ENCODE data around the gene MISP3. TPM values are rescaled to one million over a fixed set of nuclear protein-coding genes. Genes with fewer than 3 reads are reported as not detected.

Gene MISP3
- total RNA-seq, 1 experiment from 2014 or later: 3.2 TPM

DNA sequence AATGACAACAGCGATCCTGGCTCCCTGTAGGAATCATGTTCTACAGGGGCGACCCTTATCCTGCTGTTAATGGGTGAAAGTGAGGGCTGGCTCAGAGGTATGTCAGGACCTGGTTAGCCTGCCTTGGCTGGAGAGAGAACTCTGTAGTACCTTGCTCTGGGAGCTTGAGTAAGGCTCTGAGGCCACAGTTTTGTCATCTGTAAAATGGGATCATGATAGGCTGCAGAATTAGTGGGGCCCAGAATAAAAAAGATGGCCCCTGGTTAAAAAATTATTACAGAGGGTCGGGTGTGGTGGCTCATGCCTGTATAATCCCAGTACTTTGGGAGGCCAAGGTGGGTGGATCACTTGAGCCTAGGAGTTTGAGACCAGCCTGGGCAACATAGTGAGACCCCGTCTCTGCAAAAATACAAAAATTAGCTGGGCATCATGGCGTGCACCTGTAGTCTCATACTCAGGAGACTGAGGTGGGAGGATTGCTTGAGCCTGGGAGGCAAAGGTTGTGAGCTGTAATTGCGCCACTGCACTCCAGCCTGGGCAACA lies 28.5 kb downstream of the MISP3 start (continued):
- TF ChIP-seq, protein P1, sequence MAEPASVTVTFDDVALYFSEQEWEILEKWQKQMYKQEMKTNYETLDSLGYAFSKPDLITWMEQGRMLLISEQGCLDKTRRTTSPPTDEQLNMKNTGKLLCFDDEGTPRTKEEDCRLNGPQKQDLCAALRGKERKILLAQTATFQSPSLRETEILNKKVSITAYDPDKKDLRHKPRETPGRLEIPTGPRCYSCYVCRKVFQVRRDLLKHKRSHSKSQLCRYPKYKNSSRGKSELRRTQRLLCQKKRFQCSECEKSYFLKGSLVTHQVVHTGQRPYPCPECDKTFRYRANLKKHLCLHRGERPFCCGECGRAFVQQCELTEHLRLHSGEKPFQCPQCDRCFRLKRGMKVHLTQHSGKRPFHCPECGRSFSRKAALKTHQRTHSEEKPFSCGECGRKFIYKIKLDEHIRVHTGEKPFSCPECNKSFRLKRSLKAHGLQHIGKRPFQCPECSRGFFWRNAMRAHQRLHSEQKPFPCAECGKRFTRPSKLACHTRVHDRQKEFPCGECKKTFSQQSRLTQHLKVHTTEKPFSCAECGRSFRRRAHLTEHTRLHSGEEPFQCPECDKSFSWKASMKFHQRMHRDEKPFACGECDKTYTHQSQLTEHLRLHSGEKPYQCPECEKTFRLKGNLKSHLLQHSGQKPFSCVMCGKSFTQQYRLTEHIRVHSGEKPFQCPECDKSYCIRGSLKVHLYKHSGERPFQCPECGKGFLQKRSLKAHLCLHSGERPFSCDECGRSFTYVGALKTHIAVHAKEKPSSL (CRISPR knock-in tag; conservative IDR thresholded peaks at IDR 0.05): no peak
- TF ChIP-seq, protein P2, sequence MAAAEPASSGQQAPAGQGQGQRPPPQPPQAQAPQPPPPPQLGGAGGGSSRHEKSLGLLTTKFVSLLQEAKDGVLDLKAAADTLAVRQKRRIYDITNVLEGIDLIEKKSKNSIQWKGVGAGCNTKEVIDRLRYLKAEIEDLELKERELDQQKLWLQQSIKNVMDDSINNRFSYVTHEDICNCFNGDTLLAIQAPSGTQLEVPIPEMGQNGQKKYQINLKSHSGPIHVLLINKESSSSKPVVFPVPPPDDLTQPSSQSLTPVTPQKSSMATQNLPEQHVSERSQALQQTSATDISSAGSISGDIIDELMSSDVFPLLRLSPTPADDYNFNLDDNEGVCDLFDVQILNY (CRISPR knock-in tag; IDR thresholded peaks at IDR 0.05): no peak
- TF ChIP-seq, protein P3, sequence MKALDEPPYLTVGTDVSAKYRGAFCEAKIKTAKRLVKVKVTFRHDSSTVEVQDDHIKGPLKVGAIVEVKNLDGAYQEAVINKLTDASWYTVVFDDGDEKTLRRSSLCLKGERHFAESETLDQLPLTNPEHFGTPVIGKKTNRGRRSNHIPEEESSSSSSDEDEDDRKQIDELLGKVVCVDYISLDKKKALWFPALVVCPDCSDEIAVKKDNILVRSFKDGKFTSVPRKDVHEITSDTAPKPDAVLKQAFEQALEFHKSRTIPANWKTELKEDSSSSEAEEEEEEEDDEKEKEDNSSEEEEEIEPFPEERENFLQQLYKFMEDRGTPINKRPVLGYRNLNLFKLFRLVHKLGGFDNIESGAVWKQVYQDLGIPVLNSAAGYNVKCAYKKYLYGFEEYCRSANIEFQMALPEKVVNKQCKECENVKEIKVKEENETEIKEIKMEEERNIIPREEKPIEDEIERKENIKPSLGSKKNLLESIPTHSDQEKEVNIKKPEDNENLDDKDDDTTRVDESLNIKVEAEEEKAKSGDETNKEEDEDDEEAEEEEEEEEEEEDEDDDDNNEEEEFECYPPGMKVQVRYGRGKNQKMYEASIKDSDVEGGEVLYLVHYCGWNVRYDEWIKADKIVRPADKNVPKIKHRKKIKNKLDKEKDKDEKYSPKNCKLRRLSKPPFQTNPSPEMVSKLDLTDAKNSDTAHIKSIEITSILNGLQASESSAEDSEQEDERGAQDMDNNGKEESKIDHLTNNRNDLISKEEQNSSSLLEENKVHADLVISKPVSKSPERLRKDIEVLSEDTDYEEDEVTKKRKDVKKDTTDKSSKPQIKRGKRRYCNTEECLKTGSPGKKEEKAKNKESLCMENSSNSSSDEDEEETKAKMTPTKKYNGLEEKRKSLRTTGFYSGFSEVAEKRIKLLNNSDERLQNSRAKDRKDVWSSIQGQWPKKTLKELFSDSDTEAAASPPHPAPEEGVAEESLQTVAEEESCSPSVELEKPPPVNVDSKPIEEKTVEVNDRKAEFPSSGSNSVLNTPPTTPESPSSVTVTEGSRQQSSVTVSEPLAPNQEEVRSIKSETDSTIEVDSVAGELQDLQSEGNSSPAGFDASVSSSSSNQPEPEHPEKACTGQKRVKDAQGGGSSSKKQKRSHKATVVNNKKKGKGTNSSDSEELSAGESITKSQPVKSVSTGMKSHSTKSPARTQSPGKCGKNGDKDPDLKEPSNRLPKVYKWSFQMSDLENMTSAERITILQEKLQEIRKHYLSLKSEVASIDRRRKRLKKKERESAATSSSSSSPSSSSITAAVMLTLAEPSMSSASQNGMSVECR (CRISPR knock-in tag; IDR thresholded peaks at IDR 0.05; ENCODE audit: borderline replicate concordance): no peak
- TF ChIP-seq GRHL2 (CRISPR knock-in tag; IDR thresholded peaks at IDR 0.05; ENCODE audit: insufficient replicate concordance, severe bottlenecking) (no peak), FOXP1 (CRISPR knock-in tag; IDR thresholded peaks at IDR 0.05; ENCODE audit: borderline replicate concordance) (no peak), MYBL2 (CRISPR knock-in tag; IDR thresholded peaks at IDR 0.05) (no peak)

DNA sequence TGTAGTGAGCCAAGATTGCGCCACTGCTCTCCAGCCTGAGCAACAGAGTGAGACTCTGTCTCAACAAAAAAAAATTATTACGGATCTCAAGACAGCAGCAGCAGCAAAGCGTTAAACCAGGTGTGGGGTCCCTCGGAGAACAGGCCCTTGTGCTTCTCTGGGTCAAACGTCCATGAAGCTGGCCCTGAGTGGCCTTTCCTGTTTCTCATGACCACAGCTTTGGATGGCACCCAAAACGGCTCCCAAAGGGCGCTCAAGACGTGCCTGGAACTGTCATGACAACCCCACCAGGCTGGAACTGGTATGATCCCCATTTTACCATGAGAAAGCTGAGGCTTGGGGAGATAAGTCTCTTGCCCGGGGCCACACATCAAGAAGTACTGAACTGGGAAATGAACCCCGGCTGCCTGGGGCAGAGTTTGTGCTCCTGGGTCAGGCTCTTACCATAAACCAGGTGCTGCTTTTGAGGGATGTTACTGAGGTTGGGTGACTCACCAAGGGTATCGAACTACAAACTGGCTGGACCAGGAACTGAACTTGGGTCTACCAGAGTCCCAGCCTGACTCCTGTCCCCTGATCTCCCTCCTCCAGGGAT lies 29.6 kb downstream of the MISP3 start:
- CTCF ChIA-PET: interaction anchor here (1.1 to 1.3 kb wide), 2 partner anchors 13 to 34 kb away, joined by 3 to 4 read pairs; partner anchors contain the start of gene ASF1B

More for the DNA sequence above, 29.6 kb downstream of the MISP3 start:
- H3K4me1 Mint-ChIP-seq: no peaks in the 10 kb centered on the region
- no peaks in the 10 kb centered on the region for H3K36me3 Mint-ChIP-seq
- DNase-seq (ENCODE audit: low spot score) (no peak), ATAC-seq (no peak)
- no peak overlapping the region for H3K4me3 Mint-ChIP-seq
- TF ChIP-seq MYBL2 (CRISPR knock-in tag; IDR thresholded peaks at IDR 0.05) (no peak), HMGA2 (CRISPR knock-in tag; IDR thresholded peaks at IDR 0.05) (no peak), FOXJ3 (CRISPR knock-in tag; IDR thresholded peaks at IDR 0.05; ENCODE audit: borderline replicate concordance) (no peak), NFE2L1 (CRISPR knock-in tag; IDR thresholded peaks at IDR 0.05) (no peak), CREB1 (CRISPR knock-in tag; IDR thresholded peaks at IDR 0.05) (no peak), SMAD3 (CRISPR knock-in tag; IDR thresholded peaks at IDR 0.05; ENCODE audit: borderline replicate concordance) (no peak)
- TF ChIP-seq, protein P4, sequence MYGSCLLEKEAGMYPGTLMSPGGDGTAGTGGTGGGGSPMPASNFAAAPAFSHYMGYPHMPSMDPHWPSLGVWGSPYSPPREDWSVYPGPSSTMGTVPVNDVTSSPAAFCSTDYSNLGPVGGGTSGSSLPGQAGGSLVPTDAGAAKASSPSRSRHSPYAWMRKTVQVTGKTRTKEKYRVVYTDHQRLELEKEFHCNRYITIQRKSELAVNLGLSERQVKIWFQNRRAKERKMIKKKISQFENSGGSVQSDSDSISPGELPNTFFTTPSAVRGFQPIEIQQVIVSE (CRISPR knock-in tag; IDR thresholded peaks at IDR 0.05; ENCODE audit: borderline replicate concordance): no peak
- TF ChIP-seq, protein P5, sequence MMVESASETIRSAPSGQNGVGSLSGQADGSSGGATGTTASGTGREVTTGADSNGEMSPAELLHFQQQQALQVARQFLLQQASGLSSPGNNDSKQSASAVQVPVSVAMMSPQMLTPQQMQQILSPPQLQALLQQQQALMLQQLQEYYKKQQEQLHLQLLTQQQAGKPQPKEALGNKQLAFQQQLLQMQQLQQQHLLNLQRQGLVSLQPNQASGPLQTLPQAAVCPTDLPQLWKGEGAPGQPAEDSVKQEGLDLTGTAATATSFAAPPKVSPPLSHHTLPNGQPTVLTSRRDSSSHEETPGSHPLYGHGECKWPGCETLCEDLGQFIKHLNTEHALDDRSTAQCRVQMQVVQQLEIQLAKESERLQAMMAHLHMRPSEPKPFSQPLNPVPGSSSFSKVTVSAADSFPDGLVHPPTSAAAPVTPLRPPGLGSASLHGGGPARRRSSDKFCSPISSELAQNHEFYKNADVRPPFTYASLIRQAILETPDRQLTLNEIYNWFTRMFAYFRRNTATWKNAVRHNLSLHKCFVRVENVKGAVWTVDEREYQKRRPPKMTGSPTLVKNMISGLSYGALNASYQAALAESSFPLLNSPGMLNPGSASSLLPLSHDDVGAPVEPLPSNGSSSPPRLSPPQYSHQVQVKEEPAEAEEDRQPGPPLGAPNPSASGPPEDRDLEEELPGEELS (CRISPR knock-in tag; IDR thresholded peaks at IDR 0.05): no peak
- TF ChIP-seq, protein P6, sequence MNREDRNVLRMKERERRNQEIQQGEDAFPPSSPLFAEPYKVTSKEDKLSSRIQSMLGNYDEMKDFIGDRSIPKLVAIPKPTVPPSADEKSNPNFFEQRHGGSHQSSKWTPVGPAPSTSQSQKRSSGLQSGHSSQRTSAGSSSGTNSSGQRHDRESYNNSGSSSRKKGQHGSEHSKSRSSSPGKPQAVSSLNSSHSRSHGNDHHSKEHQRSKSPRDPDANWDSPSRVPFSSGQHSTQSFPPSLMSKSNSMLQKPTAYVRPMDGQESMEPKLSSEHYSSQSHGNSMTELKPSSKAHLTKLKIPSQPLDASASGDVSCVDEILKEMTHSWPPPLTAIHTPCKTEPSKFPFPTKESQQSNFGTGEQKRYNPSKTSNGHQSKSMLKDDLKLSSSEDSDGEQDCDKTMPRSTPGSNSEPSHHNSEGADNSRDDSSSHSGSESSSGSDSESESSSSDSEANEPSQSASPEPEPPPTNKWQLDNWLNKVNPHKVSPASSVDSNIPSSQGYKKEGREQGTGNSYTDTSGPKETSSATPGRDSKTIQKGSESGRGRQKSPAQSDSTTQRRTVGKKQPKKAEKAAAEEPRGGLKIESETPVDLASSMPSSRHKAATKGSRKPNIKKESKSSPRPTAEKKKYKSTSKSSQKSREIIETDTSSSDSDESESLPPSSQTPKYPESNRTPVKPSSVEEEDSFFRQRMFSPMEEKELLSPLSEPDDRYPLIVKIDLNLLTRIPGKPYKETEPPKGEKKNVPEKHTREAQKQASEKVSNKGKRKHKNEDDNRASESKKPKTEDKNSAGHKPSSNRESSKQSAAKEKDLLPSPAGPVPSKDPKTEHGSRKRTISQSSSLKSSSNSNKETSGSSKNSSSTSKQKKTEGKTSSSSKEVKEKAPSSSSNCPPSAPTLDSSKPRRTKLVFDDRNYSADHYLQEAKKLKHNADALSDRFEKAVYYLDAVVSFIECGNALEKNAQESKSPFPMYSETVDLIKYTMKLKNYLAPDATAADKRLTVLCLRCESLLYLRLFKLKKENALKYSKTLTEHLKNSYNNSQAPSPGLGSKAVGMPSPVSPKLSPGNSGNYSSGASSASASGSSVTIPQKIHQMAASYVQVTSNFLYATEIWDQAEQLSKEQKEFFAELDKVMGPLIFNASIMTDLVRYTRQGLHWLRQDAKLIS (CRISPR knock-in tag; IDR thresholded peaks at IDR 0.05; ENCODE audit: borderline replicate concordance): no peak
- TF ChIP-seq, protein P7, sequence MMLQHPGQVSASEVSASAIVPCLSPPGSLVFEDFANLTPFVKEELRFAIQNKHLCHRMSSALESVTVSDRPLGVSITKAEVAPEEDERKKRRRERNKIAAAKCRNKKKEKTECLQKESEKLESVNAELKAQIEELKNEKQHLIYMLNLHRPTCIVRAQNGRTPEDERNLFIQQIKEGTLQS (CRISPR knock-in tag; conservative IDR thresholded peaks at IDR 0.05): no peak
- H3K27me3 Mint-ChIP-seq (ENCODE audit: low read depth): no peaks in the 10 kb centered on the region
- H3K9me3 Mint-ChIP-seq: no peaks in the 10 kb centered on the region
- POLR2A ChIA-PET: no interaction called here
- H3K27ac Mint-ChIP-seq: no peak overlapping the region
